HG03457 (cell line): ENCODE data around the gene SPOCK1.

Experiments
- ATAC-seq: cut with Tn5 transposase; IDR thresholded peaks from one replicate; pipeline ENCODE4 v1.9.1; 2021; ENCODE audit warnings: moderate number of reproducible peaks; ENCODE audit not compliant: unreplicated experiment

SPOCK1 gene

DNA sequence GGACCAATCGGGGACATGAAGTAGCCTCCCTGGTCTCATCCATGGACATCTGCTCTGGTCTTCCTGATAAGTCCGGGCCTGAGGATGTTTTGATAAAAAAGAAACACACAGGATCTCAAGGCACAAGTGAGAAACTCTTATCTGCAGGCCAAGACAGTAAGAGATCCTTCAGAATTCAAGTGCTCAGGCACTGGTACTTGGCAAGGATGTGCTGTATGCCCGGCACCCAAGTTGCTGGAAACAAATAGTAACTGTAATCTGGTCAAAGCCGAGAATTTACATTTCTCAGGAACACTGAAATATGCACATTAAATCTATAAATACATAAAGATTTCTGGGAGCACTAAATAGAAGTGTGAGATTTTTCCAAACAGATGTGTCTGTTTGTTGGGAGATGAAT, 165.7 kb downstream of the SPOCK1 start:
- no peak for ATAC-seq

GRCh38 chr5:137332296-137332695, 166.8 kb downstream of the SPOCK1 start:
- no peak for ATAC-seq

- ATAC-seq, result no peak
Observed at GRCh38 chr5:137329586-137330296, 169.4 kb downstream of the SPOCK1 start.

DNA sequence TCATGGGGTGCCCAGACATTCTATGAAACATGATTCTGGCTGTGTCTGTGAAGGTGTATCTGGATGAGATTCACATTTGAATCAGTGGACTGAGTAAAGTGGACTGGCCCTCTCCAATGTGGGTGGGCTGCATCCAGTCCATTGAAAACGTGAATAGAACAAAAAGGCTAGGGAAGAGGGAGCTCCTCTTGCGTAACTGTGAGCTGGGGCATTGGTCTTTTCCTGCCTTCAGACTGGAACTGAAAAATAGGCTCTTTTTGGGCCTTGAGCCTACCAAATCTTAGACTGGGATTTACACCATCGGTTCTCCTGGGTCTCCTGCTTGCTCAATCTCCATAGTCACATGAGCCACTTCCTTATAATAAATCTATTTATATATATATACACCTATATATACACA, 170.1 kb downstream of the SPOCK1 start:
- no peak for ATAC-seq

- no peak for ATAC-seq
Observed at GRCh38 chr5:137328463-137328862, 170.7 kb downstream of the SPOCK1 start.

DNA sequence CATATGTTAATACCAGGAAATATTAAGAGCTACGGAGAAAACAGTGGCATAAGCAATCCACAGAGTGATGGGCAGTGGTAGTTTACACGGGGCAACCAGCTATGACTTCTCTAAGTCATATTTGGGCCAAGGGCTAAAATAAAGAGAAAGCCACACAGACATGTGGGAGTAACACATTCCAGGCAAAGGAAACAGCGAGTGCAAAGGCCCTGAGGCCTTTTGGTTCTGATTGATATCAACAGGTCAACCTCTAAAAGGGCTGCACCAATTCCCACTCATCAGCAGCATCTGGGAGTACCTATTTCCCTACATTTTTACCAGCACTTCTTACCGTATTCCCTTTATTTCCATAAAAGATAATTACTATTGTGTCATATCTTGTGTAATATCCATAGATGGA, 173.4 kb downstream of the SPOCK1 start:
- ATAC-seq, result no peak

DNA sequence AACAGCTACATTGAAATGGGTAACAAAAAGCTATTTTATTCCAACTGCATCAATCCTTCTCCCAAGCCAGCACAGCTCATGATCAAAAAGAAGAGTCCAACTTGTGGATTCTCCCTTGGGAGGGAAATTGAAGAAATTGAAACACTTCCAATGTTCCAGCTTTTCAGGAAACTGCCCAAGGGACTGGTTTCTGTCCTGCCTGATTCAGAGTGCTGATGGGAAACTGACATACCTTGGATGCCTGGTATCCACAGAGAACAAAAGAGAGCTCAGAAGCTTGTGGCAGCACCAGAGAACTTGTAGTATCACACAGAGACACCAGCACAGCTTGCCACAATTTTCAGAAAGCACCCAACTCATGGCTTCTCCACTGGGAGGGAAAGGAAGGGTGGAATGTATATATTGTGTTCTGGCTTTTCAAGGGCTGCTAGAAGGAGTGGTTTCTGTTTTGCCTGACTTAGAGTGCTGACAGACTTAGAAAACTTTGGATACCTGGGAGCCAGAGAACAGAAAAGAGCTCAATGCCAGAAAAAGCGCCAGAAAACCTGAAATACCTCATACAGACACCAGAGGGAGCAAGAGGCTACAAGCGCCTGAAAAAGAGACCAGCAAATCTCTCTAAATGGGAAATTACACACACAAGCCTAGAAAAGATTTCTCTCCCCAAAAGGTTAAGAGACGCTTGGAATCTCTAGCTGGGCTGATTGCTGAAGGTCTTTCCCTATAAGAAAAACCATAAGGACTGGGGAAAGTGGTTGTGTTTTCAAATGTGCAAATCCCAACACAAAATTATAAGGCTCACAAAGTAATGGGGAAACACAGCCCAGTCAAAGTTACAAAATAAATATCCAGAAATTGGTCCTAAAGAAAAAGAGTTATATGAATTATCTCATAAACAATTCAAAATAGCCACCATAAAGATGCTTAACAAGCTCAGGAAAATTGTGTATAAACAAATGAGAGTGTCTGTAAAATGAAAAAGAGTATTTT, 178.8 kb downstream of the SPOCK1 start:
- no peak for ATAC-seq

DNA sequence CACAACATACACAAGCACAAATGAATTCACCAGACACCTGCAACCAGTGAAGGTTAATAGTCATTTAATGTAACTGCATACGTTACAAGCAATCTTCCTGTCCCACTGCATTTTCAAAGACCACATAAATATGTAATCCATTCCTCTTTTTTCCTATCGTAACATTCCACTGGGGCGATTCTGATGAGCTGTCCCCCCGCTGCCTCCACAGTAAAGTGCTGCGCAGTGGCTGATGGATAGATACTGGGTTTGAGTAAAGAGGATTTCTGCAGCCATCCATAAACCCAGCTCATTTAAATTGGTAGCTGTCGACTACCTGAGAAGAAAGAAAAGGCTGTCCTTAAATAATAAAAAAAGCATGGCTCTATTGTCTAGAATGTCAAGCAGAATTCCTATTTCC, 181.1 kb downstream of the SPOCK1 start:
- ATAC-seq, result no peak

DNA sequence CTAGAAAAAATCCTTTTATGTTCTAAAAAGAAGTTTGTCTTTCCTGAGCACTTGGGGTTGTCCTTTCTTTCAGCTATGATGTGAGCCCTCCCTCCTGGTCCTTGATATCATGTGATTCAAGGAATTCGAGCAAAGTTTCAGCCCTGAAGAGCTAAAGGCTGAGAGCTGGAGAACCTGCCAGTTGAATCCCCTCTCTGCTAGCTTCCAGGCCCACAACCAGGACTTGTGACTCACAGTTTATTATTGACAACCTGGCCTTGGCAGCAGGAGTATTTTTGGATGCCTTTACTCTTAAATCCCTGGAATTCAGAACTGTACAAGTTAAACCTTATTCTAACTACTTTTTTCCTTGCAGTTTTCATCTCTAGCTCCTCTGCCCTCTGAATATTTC, 182.8 kb downstream of the SPOCK1 start:
- ATAC-seq, result no peak

GRCh38 chr5:137315534-137316345, 183.4 kb downstream of the SPOCK1 start:
- ATAC-seq, result no peak

DNA sequence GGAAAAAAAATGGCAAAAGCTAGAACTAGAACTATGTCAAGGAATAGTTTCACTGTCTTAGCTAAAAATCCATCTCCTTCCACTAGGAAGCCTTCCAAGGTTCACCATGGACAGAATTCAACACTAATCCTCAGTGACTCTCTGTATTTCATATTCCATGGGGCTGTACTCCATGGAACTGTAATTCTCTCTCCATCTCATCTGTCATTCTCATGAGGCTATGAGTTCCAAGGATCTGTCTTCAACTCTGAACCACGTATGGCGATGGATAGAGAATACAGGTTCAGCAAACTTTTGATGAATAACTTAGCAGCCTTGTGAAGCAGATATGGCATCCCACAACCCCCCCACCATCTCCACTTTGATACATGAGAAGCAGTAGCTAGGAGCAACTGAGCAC, 184.0 kb downstream of the SPOCK1 start:
- no peak for ATAC-seq

DNA sequence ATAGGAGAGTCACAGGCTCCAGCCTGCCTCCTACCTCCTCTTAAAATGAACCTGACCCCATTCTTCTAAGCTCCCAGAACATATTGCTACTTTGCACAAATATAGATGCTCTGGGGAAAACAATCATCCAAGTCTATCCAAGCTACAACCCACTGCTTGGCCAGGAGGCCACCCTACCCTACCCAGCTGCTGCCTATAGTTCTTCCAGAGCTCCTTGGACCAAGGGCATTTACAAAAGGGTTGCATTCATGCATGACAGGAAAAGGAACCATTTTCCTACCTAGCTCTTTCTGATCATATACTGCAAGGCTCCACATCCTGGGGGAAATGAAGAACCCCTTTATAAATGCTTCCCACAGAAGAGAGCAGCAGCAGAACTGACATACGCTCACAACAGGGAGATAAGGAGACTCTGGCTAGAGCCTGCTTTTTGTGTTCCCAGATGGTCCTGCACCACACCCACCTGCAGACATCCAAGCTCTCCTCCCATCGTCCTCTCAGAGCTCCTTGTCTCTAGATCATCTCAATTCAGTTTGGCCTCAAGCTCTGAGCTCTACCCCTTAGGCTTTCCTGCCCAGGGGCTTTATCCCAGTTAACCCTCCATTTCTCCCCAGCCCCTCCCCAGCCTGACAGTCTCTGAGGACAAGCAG, 185.5 kb downstream of the SPOCK1 start:
- no peak for ATAC-seq

DNA sequence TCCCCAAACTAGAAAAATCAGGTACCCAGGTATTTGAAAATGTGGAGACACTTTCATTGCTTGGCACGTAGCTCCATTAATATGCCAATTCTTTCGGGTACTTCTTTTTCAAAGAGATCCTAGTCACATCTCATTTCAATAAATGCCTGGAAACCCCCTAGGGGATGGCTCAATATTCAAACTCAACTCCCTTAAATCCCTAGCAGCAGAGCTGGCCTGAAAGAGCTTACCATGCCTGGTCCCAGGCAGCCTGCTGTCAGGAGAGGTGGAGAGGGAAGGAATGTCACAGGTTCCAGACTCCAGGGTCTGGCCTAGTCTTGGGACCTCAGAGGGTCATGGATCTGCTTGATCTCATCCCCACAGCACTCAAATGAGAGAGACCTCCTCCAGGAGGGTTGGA, 187.1 kb downstream of the SPOCK1 start:
- ATAC-seq, result no peak

DNA sequence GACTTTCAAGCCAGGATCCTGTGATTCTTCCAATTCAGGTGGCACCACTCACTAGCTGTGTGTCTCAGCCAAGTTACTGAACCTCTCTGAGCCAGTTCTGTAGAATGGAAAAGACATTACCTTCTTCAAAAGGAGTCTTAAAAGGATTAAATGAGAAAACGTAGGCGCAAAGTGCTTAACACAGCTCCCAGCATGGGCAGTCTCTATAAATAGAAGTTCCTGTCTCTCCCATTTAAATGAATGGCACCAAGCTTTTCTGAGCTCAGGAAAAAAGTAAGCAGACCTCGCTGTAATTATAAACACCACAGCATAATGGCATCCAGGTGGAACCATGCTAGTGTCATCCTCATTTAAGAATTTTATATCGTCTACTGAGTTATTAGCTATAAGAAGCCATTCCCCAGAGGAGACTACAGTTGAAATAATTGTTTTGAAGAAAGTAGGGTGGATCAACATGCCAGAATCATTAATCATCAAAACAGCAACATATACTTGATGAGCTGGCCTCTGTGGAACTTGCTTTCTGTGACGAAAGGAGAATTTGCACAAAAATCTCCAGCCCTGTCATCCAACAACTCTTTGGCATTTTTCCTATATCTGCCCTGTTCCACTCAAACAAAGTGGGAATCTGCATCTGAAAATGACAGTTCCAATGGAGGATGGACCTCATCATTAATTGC, 188.9 kb downstream of the SPOCK1 start:
- no peak for ATAC-seq

DNA sequence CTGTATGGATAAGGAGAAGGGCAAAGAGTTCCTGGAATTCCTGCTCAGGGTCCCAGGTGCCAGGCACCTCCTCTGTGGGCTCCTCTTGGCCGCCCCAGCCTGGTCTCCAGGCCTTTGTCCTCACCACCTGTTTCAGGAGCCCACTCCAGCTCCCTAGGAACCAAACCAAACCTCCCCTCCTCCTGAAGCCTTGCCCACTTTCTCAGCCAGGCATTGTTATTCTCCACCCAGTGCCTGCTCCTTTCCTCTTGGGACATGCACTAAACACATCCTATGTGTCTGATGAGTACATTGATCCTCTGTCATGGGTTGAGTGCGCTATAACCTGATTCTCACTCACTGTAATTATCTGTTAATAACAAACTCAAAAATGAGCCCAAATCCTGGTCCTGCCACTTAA, 189.8 kb downstream of the SPOCK1 start:
- ATAC-seq, result no peak

- ATAC-seq, result no peak
Observed at GRCh38 chr5:137308311-137308710, 190.8 kb downstream of the SPOCK1 start.

DNA sequence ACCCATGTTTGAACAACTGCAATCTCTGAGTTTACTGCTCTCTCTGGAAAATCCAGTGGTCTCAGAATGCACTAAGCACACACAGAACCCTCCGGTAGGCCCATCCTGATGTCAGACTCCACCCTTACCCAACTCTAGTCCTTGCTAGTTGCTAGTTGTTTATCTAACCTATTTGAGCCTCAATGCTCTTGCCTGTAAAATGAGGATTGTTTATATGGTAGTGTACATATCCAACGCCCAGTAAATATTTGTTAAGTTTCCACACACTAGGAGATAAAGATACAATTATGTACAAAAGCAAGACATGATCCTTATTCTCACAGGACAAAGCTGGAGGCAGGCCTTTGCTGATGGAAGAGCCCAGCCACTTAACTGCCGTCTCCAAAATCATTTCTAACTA, 192.2 kb downstream of the SPOCK1 start:
- no peak for ATAC-seq

DNA sequence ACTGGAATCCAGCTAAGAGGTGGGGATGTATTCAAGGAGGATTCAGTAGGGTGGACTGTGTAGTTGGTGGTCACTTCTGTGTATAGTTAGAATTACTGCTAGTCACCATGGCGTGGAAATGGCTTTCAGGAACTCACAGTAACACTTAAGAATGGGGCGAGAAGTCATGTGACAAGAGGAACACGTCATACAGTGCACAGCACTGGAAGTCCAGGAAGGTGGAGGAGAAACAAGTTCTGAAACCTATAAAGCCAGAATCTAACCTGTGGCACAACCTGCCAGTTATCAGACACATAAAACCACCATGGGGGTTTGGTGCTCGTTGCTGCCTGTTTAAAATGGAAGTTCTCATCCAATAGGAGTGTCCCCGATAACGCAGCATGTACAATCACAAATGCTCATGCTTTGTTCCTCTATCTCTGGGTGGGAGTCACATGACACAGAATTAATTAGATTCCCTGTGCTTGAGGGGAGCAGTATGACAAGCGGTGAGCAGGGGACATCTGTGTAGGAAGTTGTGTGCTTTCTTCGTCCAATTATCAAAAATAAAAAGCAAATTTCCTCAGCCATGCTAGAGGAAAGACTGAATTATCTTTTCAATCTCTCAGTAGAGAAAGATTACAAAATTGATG, 193.0 kb downstream of the SPOCK1 start:
- no peak for ATAC-seq

- ATAC-seq, result no peak
Observed at GRCh38 chr5:137304226-137304874, 194.8 kb downstream of the SPOCK1 start.
